HG03565 (cell line): Measurements from ENCODE around the gene PKNOX2.

Experiments used
- ATAC-seq: cut with Tn5 transposase; IDR thresholded peaks from one replicate; pipeline ENCODE4 v1.9.1; 2021; ENCODE audit warnings: mild to moderate bottlenecking, moderate library complexity; ENCODE audit not compliant: unreplicated experiment

The PKNOX2 gene

DNA sequence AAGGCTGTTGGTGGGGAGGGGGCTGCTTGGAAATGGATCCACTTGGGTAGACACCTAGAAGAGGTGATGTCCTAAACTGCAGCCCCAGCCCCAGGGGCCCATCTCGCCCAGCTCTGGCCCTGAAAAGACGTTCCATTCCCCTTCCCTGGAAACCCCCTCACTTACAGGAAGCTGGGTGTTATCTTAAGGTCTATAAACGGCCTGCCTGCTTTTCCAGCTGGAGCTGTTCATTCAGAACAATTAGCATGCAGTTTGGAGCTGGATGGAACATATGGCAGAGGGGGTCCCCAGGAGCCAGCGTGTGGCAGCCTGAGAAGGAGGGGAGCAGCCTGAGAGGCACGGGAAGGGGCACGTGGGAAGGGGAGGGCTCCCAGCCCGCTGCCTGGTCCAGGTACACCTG is 139.6 kb downstream of the PKNOX2 start:
- ATAC-seq = no peak

DNA sequence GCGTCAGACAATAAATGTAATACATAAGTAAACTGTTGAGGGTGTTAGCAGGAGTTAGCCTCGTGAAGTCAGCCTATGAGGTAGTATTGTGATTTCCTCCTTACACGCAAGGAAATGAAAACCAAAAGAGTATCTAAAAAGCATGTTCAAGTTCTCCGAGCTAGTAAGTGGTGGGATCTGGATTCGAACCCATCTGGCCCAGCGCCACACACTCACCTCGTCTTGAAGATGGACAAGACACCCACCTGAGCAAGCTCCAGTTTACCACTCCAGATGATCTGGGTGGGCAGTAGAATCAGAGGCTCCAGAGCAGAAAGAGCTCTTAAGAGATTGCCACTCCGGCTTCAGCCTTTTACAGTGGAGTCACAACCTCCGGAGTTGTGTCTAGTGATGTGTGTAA is 140.3 kb downstream of the PKNOX2 start:
- ATAC-seq = no peak

DNA sequence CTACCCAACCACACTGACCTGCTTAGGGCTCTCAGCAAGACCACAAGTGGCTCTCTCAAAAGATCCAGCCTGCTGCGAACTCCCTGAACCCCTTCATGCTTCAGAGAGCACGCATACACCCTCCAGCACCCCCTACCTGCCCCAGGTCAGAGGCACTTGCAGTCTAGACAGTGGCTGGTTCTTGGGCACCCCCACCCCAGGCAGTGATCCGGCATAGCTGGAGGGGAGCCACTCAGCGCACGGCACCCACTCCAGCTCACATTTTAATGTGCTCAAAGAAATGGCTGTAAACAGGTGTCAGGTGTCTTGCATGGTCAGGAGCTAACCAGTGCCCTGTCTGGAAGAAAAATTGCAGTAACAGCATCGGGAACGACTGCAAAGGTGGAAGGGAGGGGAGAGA is 140.8 kb downstream of the PKNOX2 start:
- no peak for ATAC-seq

DNA sequence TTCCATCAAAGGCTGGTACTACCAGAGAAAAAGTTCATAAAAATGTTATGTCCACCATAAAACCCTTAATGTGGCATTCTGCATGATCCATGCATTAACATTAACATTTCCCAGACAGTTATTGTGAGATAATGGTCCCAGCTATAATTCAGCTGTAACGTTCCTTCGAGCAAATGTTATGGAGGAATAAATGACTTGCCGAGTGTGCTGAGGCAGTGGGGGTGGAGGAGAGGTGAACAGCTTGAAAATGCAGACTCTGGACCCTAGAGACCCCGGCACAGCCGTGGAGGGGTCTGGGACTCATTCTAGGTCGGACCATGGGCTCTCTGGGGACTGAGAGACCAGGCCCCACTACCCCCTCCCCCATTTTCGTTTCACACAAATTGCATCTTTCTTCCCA is 141.9 kb downstream of the PKNOX2 start:
- ATAC-seq = no peak

DNA sequence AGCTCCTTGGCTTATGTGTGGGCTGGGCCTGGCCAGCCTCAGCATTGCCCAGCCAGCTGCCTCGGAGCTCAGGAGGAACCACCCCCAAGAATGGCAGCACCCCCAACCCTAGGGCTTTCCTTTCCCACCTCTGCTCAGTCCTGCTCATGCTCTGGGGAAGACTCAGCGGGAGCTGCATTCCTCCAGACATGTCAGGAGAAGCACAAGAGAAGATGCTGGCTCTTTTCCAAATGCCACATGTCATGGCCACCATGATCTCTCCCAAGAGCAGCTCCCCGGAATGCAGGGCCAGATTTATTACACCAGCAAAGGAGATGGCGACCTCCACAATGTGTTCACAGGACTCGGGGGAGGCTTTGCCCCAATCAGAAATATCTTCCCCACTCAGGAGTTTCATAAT is 143.7 kb downstream of the PKNOX2 start:
- no peak for ATAC-seq

DNA sequence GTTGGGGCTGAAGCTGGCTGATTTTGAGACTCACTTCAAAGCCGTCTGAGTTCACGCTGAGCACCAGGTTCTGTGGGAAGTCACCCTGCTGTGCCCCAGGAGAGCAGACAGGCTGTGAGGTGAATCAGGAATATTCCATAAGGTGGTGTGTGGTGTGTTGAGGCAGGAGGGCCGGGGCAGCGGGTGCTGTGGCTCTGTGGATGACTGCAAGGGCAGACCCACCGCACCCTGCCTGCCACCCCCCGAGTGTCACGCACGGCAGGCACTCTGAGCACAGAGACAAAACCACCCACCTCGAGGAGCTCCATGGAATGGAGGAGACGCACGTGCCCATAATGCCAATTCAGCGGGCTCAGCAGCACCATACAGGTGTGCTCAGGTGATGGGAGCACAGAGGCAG is 147.8 kb downstream of the PKNOX2 start:
- no peak for ATAC-seq

DNA sequence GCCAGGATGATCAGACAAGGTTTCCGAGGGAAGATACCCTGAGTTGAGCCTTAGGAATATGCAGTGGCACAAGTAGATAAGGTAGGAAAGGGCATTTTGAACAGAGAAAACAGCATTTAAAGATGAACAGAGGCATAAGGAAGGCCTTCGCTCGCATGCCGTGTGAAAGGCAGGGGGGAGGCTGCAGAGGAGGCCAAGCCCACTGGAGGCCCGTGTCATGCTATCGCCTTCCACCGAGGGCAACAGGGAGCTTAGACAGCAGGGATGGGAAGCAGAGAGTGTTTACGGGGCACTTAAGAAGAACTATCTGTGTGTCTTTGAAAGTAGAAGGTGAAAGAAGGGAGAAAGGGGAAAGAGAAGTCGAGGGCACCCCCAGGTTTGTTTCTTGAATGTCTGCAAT is 148.3 kb downstream of the PKNOX2 start:
- ATAC-seq = no peak

DNA sequence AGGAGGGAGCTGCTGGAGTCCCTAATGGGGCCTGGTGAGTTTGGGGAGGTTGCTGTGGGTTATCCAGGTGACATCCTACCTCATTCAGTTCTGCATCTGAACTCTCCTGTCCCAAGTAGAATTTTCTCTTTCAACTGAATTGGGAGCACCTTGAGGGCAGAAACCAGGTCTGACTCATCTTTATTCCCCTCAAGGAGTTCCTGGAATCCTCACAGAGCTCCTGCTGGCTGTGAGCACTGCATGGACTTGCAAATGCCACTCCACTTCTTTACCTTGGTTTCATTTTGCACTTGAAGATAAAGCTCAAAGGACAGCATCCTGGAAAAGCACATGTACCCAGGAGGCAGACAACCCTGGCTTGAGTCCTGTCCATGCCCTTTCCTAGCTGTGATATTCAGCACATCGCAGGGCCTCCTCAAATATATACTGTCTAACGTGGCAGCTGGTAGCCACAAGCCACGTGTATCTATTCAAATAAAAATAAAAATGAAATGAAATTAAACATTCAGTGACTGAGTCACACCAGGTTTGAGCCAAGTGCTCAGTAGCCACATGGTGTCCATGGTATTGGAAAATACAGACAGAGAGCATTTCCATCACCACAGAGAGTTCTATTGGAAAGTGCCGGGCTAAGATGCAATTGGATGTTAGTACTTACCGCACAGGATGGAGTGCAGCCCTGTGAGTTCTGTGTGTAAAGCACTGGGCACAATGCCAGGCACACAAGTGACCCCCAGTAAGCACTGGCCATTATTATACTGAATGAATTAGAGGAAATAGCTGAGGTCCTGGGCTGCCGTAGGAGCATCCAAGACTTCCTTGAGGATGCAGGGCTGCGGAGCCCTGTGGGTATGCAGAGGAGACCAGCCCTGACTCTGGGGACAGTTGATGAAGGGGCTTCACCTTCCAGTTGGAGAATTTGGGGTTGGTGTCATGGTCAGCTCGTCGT is 149.0 kb downstream of the PKNOX2 start:
- no peak for ATAC-seq

DNA sequence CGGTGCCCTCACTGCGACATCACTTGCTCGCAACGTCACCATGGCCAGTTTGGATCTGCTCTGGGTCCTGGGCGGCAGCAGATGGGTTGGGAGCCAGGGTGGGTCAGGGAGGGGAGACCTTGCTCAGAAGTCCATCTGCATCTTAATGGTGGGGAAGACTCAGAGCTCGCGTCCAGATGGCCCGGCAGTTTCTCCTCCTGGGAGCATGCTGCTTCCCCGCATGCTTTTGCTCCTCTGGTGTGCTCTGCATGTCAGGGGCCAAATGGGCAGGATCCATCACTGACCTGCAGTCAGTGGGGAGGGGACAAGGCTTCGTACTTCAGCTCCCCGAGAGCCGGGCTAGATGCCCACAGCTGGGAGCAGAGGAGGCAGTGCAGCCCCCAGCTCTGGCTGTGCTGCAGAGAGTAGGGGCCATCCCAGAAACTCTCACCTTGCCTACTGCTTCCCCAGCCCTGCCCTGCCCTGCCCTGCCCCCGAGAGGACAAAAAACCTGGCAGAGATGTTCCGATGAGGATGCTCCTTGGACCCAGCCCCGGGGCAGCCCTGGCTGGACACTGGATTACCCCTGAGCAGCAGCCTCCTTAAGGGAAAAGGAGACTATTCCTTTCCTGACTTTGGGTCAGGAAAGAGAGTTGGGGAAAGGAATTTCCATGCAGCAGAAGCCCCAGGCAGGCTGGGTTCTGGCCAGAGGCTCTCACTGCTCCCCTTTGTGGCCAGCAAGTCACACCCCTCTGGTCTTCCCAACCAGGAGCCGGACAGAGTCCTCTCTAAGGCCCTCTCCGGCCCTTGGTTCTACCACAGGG is 149.9 kb downstream of the PKNOX2 start:
- ATAC-seq = no peak

DNA sequence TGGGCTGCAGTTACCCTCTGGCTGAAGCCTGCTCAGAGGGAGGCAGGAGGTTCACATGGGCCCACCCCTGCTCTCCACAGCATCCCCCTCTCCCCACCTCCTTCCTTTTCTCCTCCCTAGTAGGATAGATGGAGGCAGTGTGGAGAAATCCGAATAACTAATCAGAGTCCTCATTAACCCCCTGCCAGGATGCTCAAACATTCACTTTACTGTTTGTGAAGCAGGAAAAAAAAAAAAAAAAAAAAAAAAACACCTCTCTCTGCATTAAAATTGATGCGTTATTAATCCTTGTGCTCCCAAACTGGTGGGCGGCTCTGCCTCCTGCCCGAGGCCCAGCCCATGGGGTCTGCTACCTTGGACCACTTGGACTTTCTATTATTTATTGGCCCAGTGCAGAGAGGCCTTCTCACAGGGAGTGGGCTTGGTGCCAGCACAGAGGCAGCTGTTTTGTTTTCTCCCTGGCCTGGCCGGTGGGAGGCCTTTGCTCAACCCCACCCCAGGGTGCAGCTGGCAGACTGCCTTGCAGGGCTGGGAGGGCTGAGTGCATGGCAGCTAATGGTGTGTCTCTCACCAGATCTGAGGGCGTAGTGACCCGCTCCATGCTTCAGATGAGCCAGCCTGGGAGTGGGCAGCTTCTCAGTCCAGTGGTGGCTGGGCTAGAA is 150.7 kb downstream of the PKNOX2 start:
- no peak for ATAC-seq

DNA sequence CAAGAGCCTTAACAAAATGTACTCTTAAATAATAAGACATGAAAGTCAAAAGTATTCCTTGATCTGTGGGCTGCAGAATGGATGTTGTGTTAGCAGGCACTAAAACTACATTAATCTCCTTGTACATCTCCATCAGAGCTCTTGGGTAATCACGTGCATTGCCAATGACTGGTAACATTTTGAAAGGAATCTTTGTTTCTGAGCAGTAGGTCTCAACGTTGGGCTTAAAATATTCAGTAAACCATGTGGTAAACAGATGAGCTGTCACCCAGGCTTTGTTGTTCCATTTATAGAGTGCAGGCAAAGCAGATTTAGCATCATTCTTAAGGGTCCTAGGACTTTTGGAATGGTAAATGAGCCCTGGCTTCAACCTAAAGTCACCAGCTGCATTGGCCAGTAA is 152.9 kb downstream of the PKNOX2 start:
- ATAC-seq = no peak

DNA sequence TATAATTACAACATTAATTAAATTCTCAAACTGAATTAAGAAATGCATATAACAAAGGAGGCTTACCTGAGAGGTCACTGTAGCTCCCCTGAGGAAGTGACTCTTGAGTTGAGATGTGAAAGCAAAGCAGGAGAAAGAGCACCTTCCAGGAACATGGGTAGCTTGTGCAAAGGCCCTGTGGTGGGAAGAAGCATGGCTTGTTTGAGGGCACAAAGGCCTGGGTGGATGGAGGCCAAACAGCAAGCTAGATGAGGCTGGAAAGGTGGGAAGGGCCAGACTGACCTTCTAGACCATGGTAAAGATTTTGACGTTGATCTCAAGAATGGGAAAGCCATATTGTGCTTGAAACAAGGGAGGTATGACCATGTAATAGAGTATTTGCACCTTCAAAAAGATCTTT is 155.1 kb downstream of the PKNOX2 start:
- ATAC-seq = no peak

DNA sequence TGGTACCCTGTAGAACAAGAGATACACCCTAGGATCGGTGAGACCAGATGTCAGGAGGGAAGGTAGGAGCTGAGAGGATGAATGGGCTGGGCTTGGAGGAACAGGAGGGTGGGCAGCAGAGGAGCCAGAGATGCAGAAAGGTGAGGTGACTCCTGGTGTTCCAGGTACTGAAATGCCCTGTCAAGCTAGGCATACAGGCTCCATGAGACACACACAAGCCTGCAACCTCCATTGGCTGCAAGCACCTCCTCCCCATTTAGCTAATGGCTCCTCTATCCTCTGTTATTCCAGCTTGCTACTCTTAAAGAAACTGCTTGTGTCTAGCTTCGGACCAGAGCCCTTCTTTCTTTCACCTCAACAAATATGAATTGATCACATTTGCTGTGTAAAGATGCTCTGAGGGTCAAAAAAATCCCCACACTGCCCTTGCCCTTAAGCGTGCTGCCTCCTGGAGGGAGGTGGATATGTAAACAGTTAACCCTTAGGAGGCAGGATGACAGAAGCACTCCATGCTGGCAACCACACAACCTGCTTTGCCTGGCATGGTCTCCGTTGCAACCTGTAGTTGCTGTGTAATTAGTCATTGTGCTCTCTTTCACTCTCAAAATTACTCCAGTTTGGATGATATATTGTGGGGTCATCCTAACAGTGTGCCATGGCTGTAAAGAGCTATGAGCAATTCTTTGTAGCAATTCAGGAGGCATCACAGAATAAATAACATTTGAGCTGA is 156.0 kb downstream of the PKNOX2 start:
- ATAC-seq = no peak

DNA sequence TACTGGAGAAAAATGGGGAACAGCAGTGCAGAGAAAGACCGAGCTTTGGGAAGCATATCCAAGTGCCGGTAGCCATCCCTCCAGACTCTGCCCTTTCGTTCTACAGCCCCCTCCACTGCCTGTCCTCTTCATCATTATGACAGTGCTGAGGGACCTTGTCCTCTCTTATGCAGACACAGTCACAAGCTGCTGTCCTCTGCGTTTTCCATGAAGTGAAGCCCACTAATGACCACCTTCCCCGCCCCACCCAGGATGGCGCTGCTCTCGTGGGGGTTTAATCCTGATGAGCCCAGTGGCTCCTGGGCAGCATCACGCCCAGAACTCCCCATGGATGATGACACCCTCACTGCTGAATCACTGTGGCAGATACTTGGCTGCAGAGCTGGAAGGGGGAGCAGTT is 157.7 kb downstream of the PKNOX2 start:
- ATAC-seq = no peak

DNA sequence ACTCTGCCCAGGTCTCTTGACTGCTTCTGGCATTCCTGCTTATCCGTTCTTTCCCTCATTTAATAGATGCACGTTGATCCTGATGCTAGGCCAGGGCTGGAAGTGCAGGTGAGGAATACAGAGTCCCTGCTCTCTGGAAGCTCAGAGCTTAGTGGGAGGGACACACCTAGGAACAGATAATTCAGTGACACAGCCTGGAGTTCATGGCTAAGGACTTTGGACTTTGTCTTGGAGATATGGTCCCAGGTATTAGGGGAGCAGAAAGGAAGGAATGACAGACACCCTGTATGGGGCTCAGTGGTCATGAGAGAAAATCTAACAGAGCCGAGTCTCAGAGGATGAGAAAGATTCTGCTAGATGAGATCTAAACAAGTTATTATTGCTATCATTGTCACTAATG is 160.6 kb downstream of the PKNOX2 start:
- no peak for ATAC-seq

DNA sequence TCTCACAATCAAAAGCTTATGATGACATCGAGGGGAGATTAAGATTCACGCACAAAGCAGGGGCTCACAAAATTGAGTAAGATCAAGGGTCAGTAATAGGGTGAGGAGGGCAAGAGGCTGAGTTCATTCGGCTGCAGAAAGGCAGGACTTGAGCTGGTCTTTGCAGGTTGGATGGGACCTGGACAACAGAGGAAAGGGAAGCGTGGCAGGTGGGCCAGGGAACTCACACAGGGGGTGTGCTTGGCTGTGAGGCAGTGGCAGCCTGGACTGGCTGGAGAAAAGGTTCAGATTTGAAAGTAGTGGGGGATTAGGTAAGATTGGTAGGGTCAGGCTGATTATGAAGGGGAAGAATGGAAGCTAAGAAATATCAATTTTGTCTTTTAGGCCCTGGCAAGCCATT is 161.6 kb downstream of the PKNOX2 start:
- no peak for ATAC-seq

DNA sequence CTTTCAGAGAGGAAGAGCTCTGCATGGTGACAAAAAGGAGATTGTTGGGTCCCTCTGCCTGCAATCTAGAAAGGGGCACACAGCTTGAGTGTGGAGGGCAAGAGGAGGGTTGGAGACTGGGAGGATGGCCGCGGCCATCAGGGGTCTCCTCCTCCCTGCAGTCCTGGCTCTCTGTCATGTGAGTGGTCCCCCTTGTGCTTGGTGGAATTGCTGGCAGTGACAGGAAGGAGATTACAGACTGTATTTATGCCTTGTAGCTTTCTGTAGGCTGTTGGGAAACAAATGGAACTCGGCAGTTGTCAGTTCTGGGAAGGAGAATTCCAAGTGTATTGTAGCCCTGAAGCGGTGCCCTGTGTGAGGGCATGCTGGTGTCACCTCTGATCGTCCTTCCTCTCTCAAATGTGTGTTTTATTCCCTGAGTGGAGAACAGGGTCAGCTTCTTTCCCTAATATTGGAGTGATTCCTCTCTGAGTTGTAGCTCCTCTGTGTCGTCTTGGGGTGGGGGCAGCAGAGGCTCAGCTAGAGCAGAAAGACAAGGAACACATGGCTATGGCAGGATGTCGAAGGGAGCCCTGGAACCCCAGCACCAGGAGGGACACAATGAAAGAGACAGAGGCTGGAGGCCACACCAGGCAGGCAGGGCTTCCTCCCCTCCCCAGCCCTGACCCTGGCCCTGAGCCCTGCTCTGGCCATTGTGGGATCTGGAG is 163.1 kb downstream of the PKNOX2 start:
- no peak for ATAC-seq

DNA sequence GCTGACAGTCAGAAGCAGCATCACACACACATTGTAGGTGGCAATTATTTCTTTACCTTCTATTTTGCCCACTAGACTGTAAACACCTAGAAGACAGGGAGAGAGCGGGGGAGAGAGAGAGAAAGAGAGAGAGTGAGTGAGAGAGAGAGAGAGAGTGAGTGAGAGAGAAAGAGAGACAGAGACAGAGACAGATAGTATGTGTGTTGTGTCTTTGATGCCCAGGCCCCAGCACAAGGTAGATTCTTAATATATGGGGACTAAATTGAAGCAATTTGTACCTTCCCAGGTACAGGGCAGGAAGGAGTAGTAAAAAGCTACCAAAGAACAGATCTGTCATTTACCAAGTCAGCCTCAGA is 163.7 kb downstream of the PKNOX2 start:
- ATAC-seq = no peak

DNA sequence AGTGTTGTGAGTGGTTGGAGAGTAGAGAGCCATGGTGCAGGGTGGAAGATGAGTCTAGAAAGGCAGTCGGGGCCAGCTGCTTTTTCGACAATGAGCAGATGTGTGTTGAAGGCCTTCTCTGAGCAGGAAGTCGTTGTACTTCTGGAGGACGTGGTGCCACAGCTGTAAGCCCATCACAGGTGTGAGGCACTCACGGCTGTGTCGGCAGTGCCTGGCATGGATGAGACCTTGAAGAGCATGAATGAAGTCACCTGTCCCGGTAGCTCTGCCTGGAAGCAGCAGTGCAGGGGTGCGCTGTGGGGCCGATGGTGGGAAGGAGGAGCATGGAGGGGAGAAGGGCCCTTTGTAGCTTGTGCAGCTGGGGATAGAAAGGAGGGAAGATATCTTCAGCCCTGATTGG is 165.2 kb downstream of the PKNOX2 start:
- no peak for ATAC-seq
